HepG2 (cell line): ENCODE data around the gene FCER1G. TPM values are rescaled to one million over a fixed set of nuclear protein-coding genes. Genes with fewer than 3 reads are reported as not detected.

Experiments used
- BCLAF1 ChIP-seq: fragments of 450-650 bp; IDR thresholded peaks from 2 replicates; pipeline ENCODE4 v1.6.1; 2017; ENCODE audit warnings: mild to moderate bottlenecking
- BHLHE40 ChIP-seq: IDR thresholded peaks from 2 replicates; pipeline ENCODE4 v1.6.1; 2011; ENCODE audit warnings: low read length, improper control_type of control experiment
- CBX5 ChIP-seq: sonication (generic); formaldehyde crosslinking; IDR thresholded peaks from 2 replicates; pipeline ENCODE4 v1.4.0; 2020; ENCODE audit warnings: missing genetic modification reagents, borderline replicate concordance
- CENPBD1 ChIP-seq: sonication (generic); formaldehyde crosslinking; IDR thresholded peaks from 2 replicates; pipeline ENCODE4 v1.8.0; 2022; ENCODE audit warnings: missing genetic modification reagents, low read depth, mild to moderate bottlenecking, borderline replicate concordance
- CENPX ChIP-seq: sonication (generic); formaldehyde crosslinking; IDR thresholded peaks from 2 replicates; pipeline ENCODE4 v1.9.0; 2021; ENCODE audit warnings: mild to moderate bottlenecking, missing genetic modification reagents, moderate library complexity
- DNMT3B ChIP-seq: conservative IDR thresholded peaks from 2 replicates; pipeline ENCODE4 v1.6.1; 2016; ENCODE audit warnings: missing biosample characterization, control low read depth
- FIP1L1 ChIP-seq: fragments of 200-400 bp; formaldehyde crosslinking; IDR thresholded peaks from 2 replicates; pipeline ENCODE4 v1.6.1; 2018; ENCODE audit warnings: low read depth, mild to moderate bottlenecking, low read length, moderate library complexity, borderline replicate concordance; ENCODE audit not compliant: insufficient read depth
- FOXA3 ChIP-seq: IDR thresholded peaks from 2 replicates; pipeline ENCODE4 v1.6.1; 2016; ENCODE audit warnings: missing genetic modification reagents, missing compliant biosample characterization
- HNRNPL ChIP-seq: fragments of 200-400 bp; formaldehyde crosslinking; IDR thresholded peaks from 2 replicates; pipeline ENCODE4 v1.6.1; 2017; ENCODE audit warnings: mild to moderate bottlenecking, low read depth, low read length
- KDM5B ChIP-seq: sonication (generic); formaldehyde crosslinking; IDR thresholded peaks from 2 replicates; pipeline ENCODE4 v1.4.0; 2020; ENCODE audit warnings: missing genetic modification reagents, mild to moderate bottlenecking, borderline replicate concordance
- ZGPAT ChIP-seq: IDR thresholded peaks from 2 replicates; pipeline ENCODE4 v1.6.1; 2016; ENCODE audit warnings: mild to moderate bottlenecking
- ZNF10 ChIP-seq: sonication (generic); formaldehyde crosslinking; IDR thresholded peaks from 2 replicates; pipeline ENCODE4 v1.4.0; 2020; ENCODE audit warnings: mild to moderate bottlenecking, low read depth, missing genetic modification reagents, borderline replicate concordance
- ZNF17 ChIP-seq: sonication (generic); formaldehyde crosslinking; IDR thresholded peaks from 2 replicates; pipeline ENCODE4 v1.5.0; 2020; ENCODE audit warnings: mild to moderate bottlenecking, missing genetic modification reagents
- ZNF337 ChIP-seq: sonication (generic); formaldehyde crosslinking; IDR thresholded peaks from 2 replicates; pipeline ENCODE4 v1.5.1; 2020; ENCODE audit warnings: missing genetic modification reagents, low read depth, mild to moderate bottlenecking, borderline replicate concordance
- ZNF430 ChIP-seq: sonication (generic); formaldehyde crosslinking; IDR thresholded peaks from 2 replicates; pipeline ENCODE4 v1.9.0; 2021; ENCODE audit warnings: mild to moderate bottlenecking, missing genetic modification reagents
- ZNF646 ChIP-seq: sonication (generic); formaldehyde crosslinking; IDR thresholded peaks from 2 replicates; pipeline ENCODE4 v1.9.0; 2021; ENCODE audit warnings: mild to moderate bottlenecking, missing genetic modification reagents
- ZNF652 ChIP-seq: IDR thresholded peaks from 2 replicates; pipeline ENCODE4 v1.6.1; 2016; ENCODE audit warnings: low read depth, borderline replicate concordance
- ZNF777 ChIP-seq: sonication (generic); formaldehyde crosslinking; IDR thresholded peaks from 2 replicates; pipeline ENCODE4 v1.4.0; 2020; ENCODE audit warnings: missing genetic modification reagents
- polyA plus RNA-seq, 8 experiments: library from polyadenylated mRNA; depleted of rRNA in 3 of 8; stranded (reverse) in 7 of 8; unstranded in 1 of 8; fragments of >200 nt; fragmentation: Illumina TruSeq in 4 of 8; extraction: Trizol in 4 of 8; gene quantifications; 2 replicates each; pipeline versions ENCODE4 v1.2.1 to v1.2.3, GENCODE V29; 2011 to 2016; ENCODE audit warnings: low read depth in 4 of 8, missing spikeins in 1 of 8, mixed read lengths in 1 of 8; ENCODE audit not compliant: insufficient read depth in 1 of 8
- total RNA-seq, 5 experiments: library from RNA; depleted of rRNA; stranded (reverse); fragments of >200 nt; fragmentation: Illumina TruSeq; extraction: Trizol; gene quantifications; 2 replicates each; pipeline ENCODE4 v1.2.3, GENCODE V29; 2016; ENCODE audit warnings: low read depth in 1 of 5

Gene FCER1G
- total and polyA plus RNA-seq, 2 of the 13 experiments (the other 11 are each of a cell fraction or from before 2014, with no cell fraction given), result 1.3 to 6.4 TPM

GRCh38 chr1:161219078-161219892, 4.2 kb downstream of the FCER1G start (continued):
- TF ChIP-seq ZGPAT (0 out of 2 replicates have a peak, but pooled peaks have one; percentile 19), CBX5 (CRISPR knock-in tag) (no peak; the same call in 1 of the 2 replicates), ZNF646 (CRISPR knock-in tag) (no peak), ZNF10 (CRISPR knock-in tag) (no peak), ZNF430 (no peak; the same call in 1 of the 2 replicates), HNRNPL (no peak), KDM5B (CRISPR knock-in tag) (no peak), ZNF777 (CRISPR knock-in tag) (peak; percentile 15; the same call in 1 of the 2 replicates), FOXA3 (CRISPR knock-in tag) (no peak), BCLAF1 (no peak), DNMT3B (CRISPR knock-in tag) (no peak), ZNF652 (no peak), FIP1L1 (no peak), ZNF337 (no peak), BHLHE40 (no peak), CENPBD1 (no peak), CENPX (CRISPR knock-in tag) (no peak), ZNF17 (CRISPR knock-in tag) (no peak)
